ENCODE results near the gene MBP.

- TF ChIP-seq ATAD3A (CRISPR knock-in tag; IDR thresholded peaks at IDR 0.05) (no peak), POLR2A (IDR thresholded peaks at IDR 0.05; ENCODE audit: insufficient read depth in 1 of 2, low read depth in 2 of 2, low read length in 2 of 2) (no peak), CREB3 (CRISPR knock-in tag; IDR thresholded peaks at IDR 0.05) (no peak)
Observed at GRCh38 chr18:77140030-77140429, 7.4 kb upstream of the MBP start.

All from HepG2 (cell line).